HepG2 (cell line): ENCODE results near the gene CACNG4. TPM values are rescaled to one million over a fixed set of nuclear protein-coding genes. Genes with fewer than 3 reads are reported as not detected.

Experiments
- ATAC-seq: fragments of 200-7000 bp; cut with Tn5 transposase; 3 replicates; pipeline ENCODE4 v1.9.1; 2020; ENCODE audit warnings: mild to moderate bottlenecking, moderate library complexity
- BruUV-seq: library from RNA; stranded (reverse); fragments of 400-500 nt; replicated peaks from 2 replicates; lab custom pipeline; 2021; lab: Mats Ljungman, UMichigan
- CTCF ChIA-PET: fragments of 300-600 bp; formaldehyde crosslinking; extraction: SDS; loops from one replicate; lab custom pipeline; 2021; ENCODE audit warnings: low total read pairs, inconsistent platforms, low intra/inter-chr PET ratio; lab: Yijun Ruan, JAX
- POLR2A ChIA-PET: fragments of 350-600 bp; sonication (Branson Sonifier 250); formaldehyde crosslinking; loops from one replicate; lab custom pipeline; 2020; ENCODE audit warnings: antibody characterized with exemption, inconsistent platforms; lab: Yijun Ruan, JAX
- DNase-seq: peaks from one replicate; pipeline ENCODE4 v3.0.0-alpha.2; 2015; ENCODE audit warnings: low spot score
- FAIRE-seq: peaks from 3 replicates; lab custom pipeline; 2011; peaks lifted over from hg19 to GRCh38; lab: Jason Lieb, UNC
- H2AFZ ChIP-seq: one replicate; pipeline ENCODE4 v1.6.1; 2011; ENCODE audit warnings: low read length, inconsistent platforms
- H3K27ac ChIP-seq: fragments of 300-600 bp; 3 replicates; pipeline ENCODE4 v1.8.0; 2011; ENCODE audit warnings: mixed run types, mild to moderate bottlenecking, mixed read lengths, low read length, inconsistent platforms; ENCODE audit not compliant: insufficient read depth; ENCODE audit errors: extremely low read length
- H3K27me3 ChIP-seq, 2 experiments: fragments of 200-600 bp in 1 of 2; 2 replicates in 1 of 2; 3 replicates in 1 of 2; pipeline versions ENCODE4 v1.6.0 to v1.8.0; 2011; ENCODE audit warnings: low read length in 2 of 2, mild to moderate bottlenecking in 2 of 2, moderate library complexity in 2 of 2, inconsistent platforms in 1 of 2; ENCODE audit not compliant: insufficient read depth in 2 of 2, control insufficient read depth in 1 of 2
- H3K36me3 ChIP-seq, 2 experiments: fragments of 200-600 bp in 1 of 2; replicated peaks in 1 of 2; 2 replicates in 1 of 2; 3 replicates in 1 of 2; pipeline versions ENCODE4 v1.5.1 to v1.8.0; 2011; ENCODE audit warnings: low read length in 2 of 2, inconsistent platforms in 1 of 2; ENCODE audit not compliant: insufficient read depth in 2 of 2, control insufficient read depth in 1 of 2
- H3K4me1 ChIP-seq: 2 replicates; pipeline ENCODE4 v1.5.1; 2012; ENCODE audit warnings: low read length, inconsistent platforms; ENCODE audit not compliant: insufficient read depth
- H3K4me2 ChIP-seq: 2 replicates; pipeline ENCODE4 v1.6.0; 2011; ENCODE audit warnings: low read depth, low read length, inconsistent platforms
- H3K4me3 ChIP-seq, 3 experiments: fragments of 200-600 bp in 1 of 3; sonication (generic), shearing (Covaris generic) in 1 of 3; replicated peaks in 1 of 3; 2 replicates each; pipeline ENCODE4 v1.5.1; 2011 to 2016; ENCODE audit warnings: low read length in 3 of 3, inconsistent platforms in 2 of 3, low read depth in 2 of 3, mild to moderate bottlenecking in 2 of 3, control low read depth in 1 of 3, mixed read lengths in 1 of 3; ENCODE audit not compliant: insufficient read depth in 1 of 3
- H3K79me2 ChIP-seq: one replicate; pipeline ENCODE4 v1.6.1; 2011; ENCODE audit warnings: low read length, inconsistent platforms; ENCODE audit not compliant: insufficient read depth
- H3K9ac ChIP-seq: 2 replicates; pipeline ENCODE4 v1.6.0; 2011; ENCODE audit warnings: mild to moderate bottlenecking, low read depth, low read length, inconsistent platforms; ENCODE audit not compliant: insufficient read depth
- H3K9me3 ChIP-seq: 2 replicates; pipeline ENCODE4 v1.5.1; 2012; ENCODE audit warnings: mild to moderate bottlenecking, low read length
- H4K20me1 ChIP-seq: 2 replicates; pipeline ENCODE4 v1.6.0; 2011; ENCODE audit warnings: inconsistent platforms, mild to moderate bottlenecking, low read length, moderate library complexity; ENCODE audit not compliant: insufficient read depth
- FOSL2 ChIP-seq: sonication (generic); formaldehyde crosslinking; IDR thresholded peaks from 2 replicates; pipeline ENCODE4 v1.4.0; 2020; ENCODE audit warnings: missing genetic modification reagents
- HOMEZ ChIP-seq: IDR thresholded peaks from 2 replicates; pipeline ENCODE4 v1.6.1; 2016; ENCODE audit warnings: low read depth
- IRF2 ChIP-seq: IDR thresholded peaks from 2 replicates; pipeline ENCODE4 v1.6.1; 2018; ENCODE audit warnings: missing genetic modification reagents, missing compliant biosample characterization
- JARID2 ChIP-seq: sonication (generic); formaldehyde crosslinking; IDR thresholded peaks from 2 replicates; pipeline ENCODE4 v1.8.1; 2023; ENCODE audit warnings: missing genetic modification reagents, inconsistent platforms; ENCODE audit not compliant: insufficient replicate concordance
- MBNL3 ChIP-seq: fragments of 250-450 bp; sonication (Bioruptor Pico); conservative IDR thresholded peaks from 2 replicates; pipeline ENCODE4 v1.8.0; 2022; ENCODE audit warnings: mild to moderate bottlenecking, inconsistent platforms
- ZBTB10 ChIP-seq: sonication (generic); formaldehyde crosslinking; IDR thresholded peaks from 2 replicates; pipeline ENCODE4 v1.4.0; 2020; ENCODE audit warnings: missing genetic modification reagents, borderline replicate concordance
- ZNF205 ChIP-seq: IDR thresholded peaks from 2 replicates; pipeline ENCODE4 v1.6.1; 2018; ENCODE audit warnings: missing biosample characterization, missing genetic modification reagents
- ZNF274 ChIP-seq: sonication (generic); formaldehyde crosslinking; IDR thresholded peaks from 2 replicates; pipeline ENCODE4 v1.5.1; 2020; ENCODE audit warnings: mild to moderate bottlenecking, missing genetic modification reagents
- ZNF615 ChIP-seq: sonication (generic); formaldehyde crosslinking; IDR thresholded peaks from 2 replicates; pipeline ENCODE4 v1.5.0; 2020; ENCODE audit warnings: mild to moderate bottlenecking, missing genetic modification reagents, borderline replicate concordance
- WGBS: methylation state at CpG from one replicate; pipeline ENCODE4 v1.1.6; 2017; ENCODE audit warnings: low lambda C conversion rate; 5-methylcytosine and 5-hydroxymethylcytosine counted together
- in situ Hi-C: cut with HindIII; loops from 2 replicates; pipeline ENCODE4 v1.10.0; 2017; ENCODE audit warnings: low pct_unique_long_range_greater_than_20kb; ENCODE audit not compliant: extremely low pct_ligation_motif_present
- intact Hi-C: fragments of 100-400 bp; cut with micrococcal nuclease; formaldehyde crosslinking; loops from one replicate; pipeline ENCODE4 v1.10.0; 2022; ENCODE audit not compliant: unreplicated experiment
- polyA plus RNA-seq, 8 experiments: library from polyadenylated mRNA; depleted of rRNA in 3 of 8; stranded (reverse) in 7 of 8; unstranded in 1 of 8; fragments of >200 nt; fragmentation: Illumina TruSeq in 4 of 8; extraction: Trizol in 4 of 8; gene quantifications; 2 replicates each; pipeline versions ENCODE4 v1.2.1 to v1.2.3, GENCODE V29; 2011 to 2016; ENCODE audit warnings: low read depth in 4 of 8, missing spikeins in 1 of 8, mixed read lengths in 1 of 8; ENCODE audit not compliant: insufficient read depth in 1 of 8
- total RNA-seq, 5 experiments: library from RNA; depleted of rRNA; stranded (reverse); fragments of >200 nt; fragmentation: Illumina TruSeq; extraction: Trizol; gene quantifications; 2 replicates each; pipeline ENCODE4 v1.2.3, GENCODE V29; 2016; ENCODE audit warnings: low read depth in 1 of 5

CACNG4 gene
- total and polyA plus RNA-seq, 2 of the 13 experiments (the other 11 are each of a cell fraction or from before 2014, with no cell fraction given), result 0.09 TPM

GRCh38 chr17:67055041-67055443 lies 90.5 kb downstream of the CACNG4 start (continued):
- TF ChIP-seq ZBTB10 (CRISPR knock-in tag), result no peak
- TF ChIP-seq MBNL3 (CRISPR knock-in tag), result no peak
- no peak for TF ChIP-seq IRF2 (CRISPR knock-in tag)
- TF ChIP-seq ZNF615 (CRISPR knock-in tag), result no peak

- POLR2A ChIA-PET, result no interaction called here
- Histone ChIP-seq H3K9ac (no peak overlapping the region), H3K79me2 (no peaks in the 10 kb centered on the region), H2AFZ (no peak overlapping the region), H3K9me3 (no peaks in the 10 kb centered on the region), H3K27ac (no peak overlapping the region), H4K20me1 (no peaks in the 10 kb centered on the region), H3K4me2 (no peak overlapping the region), H3K27me3 (peaks cover 5 to 32% of the 10 kb centered on the region in 2 experiments; a peak in 3 of 5 replicates), H3K4me1 (no peaks in the 10 kb centered on the region), H3K4me3 (no peak overlapping the region), H3K36me3 (no peaks in the 10 kb centered on the region)
- WGBS, result 69% methylated on average over 29 of the region's 29 CpGs
- intact Hi-C loops, result no loop called here
- CTCF ChIA-PET, result no interaction called here
- DNase-seq, result no peak
- FAIRE-seq, result no peak
- BruUV-seq, result no TSS peak
- ATAC-seq, result peak; percentile 39
- in situ Hi-C loops, result no loop called here
- TF ChIP-seq ZNF205 (CRISPR knock-in tag) (no peak), ZNF274 (CRISPR knock-in tag) (no peak), HOMEZ (CRISPR knock-in tag) (no peak), FOSL2 (CRISPR knock-in tag) (no peak), JARID2 (CRISPR knock-in tag) (no peak)
Measured at GRCh38 chr17:67055811-67056745, 91.6 kb downstream of the CACNG4 start.
